HG02840 (cell line): ENCODE results near the gene TOLLIP.
"Not testable (repeated sequence)": the region's sequence is repeated elsewhere in the genome, so short reads cannot be mapped to it uniquely, and the experiment has no call there.

Source experiments
- ATAC-seq: cut with Tn5 transposase; IDR thresholded peaks from one replicate; pipeline ENCODE4 v1.9.1; 2021; ENCODE audit warnings: mild to moderate bottlenecking, moderate library complexity, moderate number of reproducible peaks; ENCODE audit not compliant: unreplicated experiment, low FRiP score

The TOLLIP gene

DNA sequence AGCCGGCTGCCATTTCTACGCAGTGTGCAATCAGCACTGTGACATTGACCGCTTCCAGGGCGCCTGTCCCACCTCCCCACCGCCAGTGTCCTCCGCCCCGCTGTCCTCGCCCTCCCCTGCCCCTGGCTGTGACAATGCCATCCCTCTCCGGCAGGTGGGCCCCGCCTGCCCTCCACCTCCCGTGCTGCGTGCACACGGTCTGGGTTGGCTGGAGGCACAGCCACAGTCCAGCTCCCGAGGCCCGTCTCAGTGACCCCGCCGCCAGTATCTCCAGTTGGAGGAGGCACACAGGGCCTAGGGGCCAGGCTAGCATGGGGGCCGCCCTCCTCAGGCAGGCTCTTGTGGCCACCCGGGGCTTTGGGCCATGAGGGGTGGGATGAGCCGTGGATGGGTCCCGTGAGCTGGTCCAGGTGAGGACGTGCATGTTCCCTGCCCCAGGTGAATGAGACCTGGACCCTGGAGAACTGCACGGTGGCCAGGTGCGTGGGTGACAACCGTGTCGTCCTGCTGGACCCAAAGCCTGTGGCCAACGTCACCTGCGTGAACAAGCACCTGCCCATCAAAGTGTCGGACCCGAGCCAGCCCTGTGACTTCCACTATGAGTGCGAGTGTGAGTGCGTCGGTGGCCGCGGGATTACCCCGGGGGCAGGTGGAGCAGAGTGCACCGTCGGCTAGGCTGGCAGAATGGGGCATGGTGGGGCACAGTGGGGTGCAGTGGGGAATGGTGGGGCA lies 56.9 kb downstream of the TOLLIP start:
- no peak for ATAC-seq

DNA sequence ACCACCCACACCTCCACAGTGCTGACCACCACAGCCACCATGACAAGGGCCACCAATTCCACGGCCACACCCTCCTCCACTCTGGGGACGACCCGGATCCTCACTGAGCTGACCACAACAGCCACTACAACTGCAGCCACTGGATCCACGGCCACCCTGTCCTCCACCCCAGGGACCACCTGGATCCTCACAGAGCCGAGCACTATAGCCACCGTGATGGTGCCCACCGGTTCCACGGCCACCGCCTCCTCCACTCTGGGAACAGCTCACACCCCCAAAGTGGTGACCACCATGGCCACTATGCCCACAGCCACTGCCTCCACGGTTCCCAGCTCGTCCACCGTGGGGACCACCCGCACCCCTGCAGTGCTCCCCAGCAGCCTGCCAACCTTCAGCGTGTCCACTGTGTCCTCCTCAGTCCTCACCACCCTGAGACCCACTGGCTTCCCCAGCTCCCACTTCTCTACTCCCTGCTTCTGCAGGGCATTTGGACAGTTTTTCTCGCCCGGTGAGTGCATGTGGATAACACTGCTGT lies 58.1 kb downstream of the TOLLIP start:
- no peak for ATAC-seq

DNA sequence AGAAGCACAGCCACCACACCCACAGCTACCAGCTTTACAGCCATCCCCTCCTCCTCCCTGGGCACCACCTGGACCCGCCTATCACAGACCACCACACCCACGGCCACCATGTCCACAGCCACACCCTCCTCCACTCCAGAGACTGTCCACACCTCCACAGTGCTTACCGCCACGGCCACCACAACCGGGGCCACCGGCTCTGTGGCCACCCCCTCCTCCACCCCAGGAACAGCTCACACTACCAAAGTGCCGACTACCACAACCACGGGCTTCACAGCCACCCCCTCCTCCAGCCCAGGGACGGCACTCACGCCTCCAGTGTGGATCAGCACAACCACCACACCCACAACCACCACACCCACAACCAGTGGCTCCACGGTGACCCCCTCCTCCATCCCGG lies 59.0 kb downstream of the TOLLIP start:
- ATAC-seq: not testable (repeated sequence)

DNA sequence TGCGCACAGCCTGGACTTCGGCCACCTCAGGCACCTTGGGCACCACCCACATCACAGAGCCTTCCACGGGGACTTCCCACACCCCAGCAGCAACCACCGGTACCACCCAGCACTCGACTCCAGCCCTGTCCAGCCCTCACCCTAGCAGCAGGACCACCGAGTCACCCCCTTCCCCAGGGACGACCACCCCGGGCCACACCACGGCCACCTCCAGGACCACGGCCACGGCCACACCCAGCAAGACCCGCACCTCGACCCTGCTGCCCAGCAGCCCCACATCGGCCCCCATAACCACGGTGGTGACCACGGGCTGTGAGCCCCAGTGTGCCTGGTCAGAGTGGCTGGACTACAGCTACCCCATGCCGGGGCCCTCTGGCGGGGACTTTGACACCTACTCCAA lies 60.5 kb downstream of the TOLLIP start:
- ATAC-seq: not testable (repeated sequence)

DNA sequence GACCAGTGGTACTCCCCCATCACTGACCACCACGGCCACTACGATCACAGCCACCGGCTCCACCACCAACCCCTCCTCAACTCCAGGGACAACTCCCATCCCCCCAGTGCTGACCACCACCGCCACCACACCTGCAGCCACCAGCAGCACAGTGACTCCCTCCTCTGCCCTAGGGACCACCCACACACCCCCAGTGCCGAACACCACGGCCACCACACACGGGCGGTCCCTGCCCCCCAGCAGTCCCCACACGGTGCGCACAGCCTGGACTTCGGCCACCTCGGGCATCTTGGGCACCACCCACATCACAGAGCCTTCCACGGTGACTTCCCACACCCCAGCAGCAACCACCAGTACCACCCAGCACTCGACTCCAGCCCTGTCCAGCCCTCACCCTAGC lies 62.4 kb downstream of the TOLLIP start:
- ATAC-seq: not testable (repeated sequence)

DNA sequence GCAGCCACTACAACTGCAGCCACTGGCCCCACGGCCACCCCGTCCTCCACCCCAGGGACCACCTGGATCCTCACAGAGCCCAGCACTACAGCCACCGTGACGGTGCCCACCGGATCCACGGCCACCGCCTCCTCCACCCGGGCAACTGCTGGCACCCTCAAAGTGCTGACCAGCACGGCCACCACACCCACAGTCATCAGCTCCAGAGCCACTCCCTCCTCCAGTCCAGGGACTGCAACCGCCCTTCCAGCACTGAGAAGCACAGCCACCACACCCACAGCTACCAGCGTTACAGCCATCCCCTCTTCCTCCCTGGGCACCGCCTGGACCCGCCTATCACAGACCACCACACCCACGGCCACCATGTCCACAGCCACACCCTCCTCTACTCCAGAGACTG lies 63.1 kb downstream of the TOLLIP start:
- not testable (repeated sequence) for ATAC-seq

DNA sequence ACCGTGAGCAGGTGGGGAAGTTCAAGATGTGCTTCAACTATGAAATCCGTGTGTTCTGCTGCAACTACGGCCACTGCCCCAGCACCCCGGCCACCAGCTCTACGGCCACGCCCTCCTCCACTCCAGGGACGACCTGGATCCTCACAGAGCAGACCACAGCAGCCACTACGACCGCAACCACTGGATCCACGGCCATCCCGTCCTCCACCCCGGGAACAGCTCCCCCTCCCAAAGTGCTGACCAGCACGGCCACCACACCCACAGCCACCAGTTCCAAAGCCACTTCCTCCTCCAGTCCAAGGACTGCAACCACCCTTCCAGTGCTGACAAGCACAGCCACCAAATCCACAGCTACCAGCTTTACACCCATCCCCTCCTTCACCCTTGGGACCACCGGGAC lies 63.7 kb downstream of the TOLLIP start:
- not testable (repeated sequence) for ATAC-seq

DNA sequence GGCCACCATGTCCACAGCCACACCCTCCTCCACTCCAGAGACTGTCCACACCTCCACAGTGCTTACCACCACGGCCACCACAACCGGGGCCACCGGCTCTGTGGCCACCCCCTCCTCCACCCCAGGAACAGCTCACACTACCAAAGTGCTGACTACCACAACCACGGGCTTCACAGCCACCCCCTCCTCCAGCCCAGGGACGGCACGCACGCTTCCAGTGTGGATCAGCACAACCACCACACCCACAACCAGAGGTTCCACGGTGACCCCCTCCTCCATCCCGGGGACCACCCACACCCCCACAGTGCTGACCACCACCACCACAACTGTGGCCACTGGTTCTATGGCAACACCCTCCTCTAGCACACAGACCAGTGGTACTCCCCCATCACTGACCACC lies 64.9 kb downstream of the TOLLIP start:
- ATAC-seq: not testable (repeated sequence)

DNA sequence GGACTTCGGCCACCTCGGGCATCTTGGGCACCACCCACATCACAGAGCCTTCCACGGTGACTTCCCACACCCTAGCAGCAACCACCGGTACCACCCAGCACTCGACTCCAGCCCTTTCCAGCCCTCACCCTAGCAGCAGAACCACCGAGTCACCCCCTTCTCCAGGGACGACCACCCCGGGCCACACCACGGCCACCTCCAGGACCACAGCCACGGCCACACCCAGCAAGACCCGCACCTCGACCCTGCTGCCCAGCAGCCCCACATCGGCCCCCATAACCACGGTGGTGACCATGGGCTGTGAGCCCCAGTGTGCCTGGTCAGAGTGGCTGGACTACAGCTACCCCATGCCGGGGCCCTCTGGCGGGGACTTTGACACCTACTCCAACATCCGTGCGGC lies 65.9 kb downstream of the TOLLIP start:
- not testable (repeated sequence) for ATAC-seq

DNA sequence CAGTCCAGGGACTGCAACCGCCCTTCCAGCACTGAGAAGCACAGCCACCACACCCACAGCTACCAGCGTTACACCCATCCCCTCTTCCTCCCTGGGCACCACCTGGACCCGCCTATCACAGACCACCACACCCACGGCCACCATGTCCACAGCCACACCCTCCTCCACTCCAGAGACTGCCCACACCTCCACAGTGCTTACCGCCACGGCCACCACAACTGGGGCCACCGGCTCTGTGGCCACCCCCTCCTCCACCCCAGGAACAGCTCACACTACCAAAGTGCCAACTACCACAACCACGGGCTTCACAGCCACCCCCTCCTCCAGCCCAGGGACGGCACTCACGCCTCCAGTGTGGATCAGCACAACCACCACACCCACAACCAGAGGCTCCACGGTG lies 66.7 kb downstream of the TOLLIP start:
- ATAC-seq: not testable (repeated sequence)

DNA sequence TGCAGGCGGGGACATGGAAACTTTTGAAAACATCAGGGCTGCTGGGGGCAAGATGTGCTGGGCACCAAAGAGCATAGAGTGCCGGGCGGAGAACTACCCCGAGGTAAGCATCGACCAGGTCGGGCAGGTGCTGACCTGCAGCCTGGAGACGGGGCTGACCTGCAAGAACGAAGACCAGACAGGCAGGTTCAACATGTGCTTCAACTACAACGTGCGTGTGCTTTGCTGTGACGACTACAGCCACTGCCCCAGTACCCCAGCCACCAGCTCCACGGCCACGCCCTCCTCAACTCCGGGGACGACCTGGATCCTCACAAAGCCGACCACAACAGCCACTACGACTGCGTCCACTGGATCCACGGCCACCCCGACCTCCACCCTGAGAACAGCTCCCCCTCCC lies 67.1 kb downstream of the TOLLIP start:
- ATAC-seq: no peak

DNA sequence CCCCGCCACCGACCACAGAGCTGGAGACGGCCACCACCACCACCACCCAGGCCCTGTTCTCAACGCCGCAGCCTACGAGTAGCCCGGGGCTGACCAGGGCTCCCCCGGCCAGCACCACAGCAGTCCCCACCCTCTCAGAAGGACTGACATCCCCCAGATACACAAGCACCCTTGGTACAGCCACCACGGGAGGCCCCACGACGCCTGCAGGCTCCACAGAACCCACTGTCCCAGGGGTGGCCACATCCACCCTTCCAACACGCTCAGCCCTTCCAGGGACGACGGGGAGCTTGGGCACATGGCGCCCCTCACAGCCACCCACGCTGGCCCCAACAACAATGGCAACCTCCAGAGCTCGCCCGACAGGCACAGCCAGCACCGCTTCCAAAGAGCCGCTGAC lies 67.7 kb downstream of the TOLLIP start:
- no peak for ATAC-seq

DNA sequence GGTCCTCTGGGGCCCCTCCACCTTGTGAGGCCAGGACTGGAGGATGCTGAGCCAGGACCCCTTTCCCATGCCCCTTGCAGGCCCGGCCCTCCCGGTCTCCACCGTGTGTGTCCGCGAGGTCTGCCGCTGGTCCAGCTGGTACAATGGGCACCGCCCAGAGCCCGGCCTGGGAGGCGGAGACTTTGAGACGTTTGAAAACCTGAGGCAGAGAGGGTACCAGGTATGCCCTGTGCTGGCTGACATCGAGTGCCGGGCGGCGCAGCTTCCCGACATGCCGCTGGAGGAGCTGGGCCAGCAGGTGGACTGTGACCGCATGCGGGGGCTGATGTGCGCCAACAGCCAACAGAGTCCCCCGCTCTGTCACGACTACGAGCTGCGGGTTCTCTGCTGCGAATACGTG lies 68.7 kb downstream of the TOLLIP start:
- ATAC-seq: no peak

DNA sequence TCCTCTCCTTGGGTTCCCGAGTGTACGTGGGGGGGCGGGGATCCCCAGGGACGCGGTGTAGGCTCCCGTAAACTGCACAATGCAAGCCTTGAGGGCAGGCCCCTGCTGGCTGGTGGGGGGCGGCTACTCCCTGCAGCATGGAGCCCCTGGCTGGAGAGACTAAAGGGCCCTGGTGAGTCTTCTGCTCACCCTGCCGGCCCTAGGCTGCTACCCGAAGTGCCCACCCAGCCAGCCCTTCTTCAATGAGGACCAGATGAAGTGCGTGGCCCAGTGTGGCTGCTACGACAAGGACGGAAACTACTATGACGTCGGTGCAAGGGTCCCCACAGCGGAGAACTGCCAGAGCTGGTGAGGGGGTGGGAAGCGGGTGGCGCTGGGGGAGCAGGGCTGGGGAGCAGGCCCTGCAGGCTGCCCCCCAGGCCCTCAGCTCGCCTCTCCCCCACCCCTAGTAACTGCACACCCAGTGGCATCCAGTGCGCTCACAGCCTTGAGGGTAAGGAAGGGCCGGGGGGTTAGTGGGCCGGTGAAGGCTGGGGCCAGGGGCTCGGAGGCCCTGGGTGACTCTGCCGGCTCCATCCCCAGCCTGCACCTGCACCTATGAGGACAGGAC lies 69.7 kb downstream of the TOLLIP start:
- no peak for ATAC-seq

DNA sequence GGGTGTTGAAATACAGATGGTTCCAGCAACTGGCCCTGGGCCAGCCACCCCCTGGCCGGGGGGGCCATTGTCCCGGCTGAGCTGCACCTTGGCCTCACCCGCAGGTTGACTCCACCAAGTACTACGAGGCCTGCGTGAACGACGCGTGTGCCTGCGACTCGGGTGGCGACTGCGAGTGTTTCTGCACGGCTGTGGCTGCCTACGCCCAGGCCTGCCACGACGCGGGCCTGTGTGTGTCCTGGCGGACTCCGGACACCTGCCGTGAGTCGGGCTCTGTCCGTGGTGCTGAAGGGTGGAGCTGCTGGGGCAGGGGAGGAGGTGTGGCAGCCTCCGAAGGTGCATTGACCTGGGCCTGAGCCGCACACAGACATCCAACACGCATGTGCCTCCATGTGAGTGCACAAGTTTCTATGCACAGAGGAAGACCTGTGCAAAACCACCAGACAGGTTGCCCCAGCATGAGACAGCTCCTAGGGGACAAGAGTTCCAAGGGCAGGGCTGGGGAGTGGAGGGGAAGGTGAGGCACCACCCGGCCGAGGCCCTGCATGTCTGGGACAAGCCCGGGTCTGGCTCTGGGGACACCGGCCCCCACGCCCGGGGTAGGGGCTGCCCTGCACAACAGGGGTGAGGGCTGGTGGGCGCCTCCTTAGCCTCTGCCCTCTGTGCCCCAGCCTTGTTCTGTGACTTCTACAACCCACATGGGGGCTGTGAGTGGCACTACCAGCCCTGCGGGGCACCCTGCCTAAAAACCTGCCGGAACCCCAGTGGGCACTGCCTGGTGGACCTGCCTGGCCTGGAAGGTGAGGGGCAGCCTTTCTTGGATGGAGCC lies 70.5 kb downstream of the TOLLIP start:
- no peak for ATAC-seq

DNA sequence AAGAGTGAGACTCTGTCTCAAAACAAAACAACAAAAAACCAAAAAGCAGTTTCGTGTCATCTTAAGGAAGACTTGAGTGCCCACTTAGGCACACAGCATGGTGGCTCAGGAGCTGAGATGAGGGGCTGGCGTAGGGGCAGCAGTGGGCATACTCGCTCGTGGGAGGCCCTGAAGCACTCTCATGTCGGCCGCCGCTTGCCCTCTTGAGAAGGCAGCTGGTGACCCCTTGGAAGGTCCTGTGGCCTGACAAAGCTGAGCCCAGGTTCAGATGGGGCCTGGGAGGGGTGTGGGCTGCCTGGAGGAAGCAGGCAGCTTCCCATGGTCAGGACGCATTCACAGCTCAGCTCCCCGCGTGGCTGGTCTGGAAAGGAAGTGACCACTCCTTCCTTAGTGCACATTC lies 71.6 kb downstream of the TOLLIP start:
- ATAC-seq: no peak

DNA sequence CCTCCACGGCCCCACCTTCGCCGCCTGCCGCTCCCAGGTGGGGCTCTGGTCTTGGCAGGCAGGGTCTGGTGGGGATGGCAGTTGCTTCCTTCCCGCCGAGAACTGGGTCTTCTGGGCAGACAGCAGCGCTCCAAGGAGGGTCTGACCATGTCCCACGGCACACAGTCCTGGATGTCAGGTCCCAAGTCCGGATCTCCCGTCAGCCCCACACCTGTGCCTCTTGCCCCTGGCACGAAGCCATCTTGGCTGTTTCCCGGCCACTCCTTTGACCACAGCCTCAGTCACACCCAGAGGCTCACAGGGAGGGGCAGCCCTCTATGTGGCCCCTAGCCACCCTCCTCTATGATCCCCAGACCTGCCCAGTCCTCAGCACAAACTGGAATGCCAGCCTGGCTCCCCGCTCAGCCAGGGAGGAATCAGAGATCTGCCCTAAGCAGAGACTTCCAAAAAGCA lies 72.3 kb downstream of the TOLLIP start:
- no peak for ATAC-seq

DNA sequence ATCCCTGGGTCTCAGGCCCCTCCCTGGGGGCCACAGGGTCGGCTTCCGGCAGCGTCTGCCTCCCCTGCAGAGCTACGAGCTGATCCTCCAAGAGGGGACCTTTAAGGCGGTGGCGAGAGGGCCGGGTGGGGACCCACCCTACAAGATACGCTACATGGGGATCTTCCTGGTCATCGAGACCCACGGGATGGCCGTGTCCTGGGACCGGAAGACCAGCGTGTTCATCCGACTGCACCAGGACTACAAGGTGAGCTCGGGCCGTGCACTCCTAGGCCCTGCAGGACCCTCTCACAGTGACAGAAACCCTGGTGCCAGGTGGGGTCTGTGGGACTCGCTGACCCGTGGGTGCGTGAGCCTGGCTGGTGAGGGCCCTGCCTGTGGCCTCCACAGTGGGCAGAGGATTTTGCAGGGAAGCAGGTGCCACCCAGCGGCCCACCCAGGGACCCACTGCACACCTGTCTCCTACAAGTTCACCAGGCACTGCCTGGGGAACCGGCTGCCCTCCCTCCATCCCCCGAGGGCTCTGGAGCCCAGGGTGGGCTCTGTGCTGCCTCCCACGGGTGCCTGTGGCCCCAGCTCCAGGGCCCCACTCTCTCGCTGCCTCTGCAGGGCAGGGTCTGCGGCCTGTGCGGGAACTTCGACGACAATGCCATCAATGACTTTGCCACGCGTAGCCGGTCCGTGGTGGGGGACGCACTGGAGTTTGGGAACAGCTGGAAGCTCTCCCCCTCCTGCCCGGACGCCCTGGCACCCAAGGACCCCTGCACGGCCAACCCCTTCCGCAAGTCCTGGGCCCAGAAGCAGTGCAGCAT lies 72.9 kb downstream of the TOLLIP start:
- no peak for ATAC-seq

DNA sequence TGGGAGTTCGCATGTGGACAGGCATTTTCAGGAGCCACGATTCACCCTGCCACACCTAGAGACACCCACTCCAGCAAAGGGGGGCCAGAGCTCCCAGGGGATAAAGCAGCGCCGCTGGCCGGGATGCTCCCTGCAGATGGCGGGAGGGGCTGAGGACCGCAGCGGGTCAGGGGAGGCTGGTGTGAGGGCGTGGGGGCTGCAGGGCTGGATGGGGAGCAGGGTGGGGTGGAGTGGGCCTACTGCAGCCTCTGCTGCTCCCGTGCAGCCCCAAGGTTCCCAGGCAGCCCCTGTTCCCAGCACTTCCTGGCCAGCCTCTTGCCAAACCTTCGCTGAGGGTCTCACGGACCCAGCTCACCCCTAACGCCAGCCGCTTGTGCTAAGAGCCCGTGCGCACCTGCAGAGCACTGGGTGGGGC lies 73.5 kb downstream of the TOLLIP start:
- ATAC-seq: no peak

DNA sequence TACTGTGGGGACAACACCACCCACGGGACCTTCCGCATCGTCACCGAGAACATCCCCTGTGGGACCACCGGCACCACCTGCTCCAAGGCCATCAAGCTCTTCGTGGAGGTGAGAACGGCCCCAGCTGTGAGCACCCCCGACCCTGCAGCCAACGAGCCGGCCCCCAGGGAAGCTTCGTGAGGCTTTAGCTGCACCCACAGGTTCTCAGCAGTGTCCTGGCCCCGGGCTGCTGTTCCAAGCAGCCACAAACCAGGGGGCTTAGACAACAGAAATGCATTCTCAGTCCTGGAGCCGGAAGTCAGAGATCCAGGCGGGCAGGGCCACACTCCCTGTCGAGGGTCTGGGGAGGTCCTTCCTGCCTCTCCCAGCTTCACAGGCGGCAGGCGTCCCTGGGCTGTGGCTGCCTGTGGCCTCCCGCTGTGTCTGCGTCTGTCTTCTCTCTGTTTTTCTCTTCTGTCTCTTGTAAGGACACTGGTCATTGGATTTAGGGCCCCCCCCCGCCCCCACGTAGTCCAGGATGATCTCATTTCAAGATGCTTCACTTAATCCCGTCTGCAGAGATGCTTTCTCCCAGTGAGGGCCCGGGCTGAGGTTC lies 74.0 kb downstream of the TOLLIP start:
- ATAC-seq: no peak
